DOHH2 (cell line): ENCODE results near the gene TSPAN5.
"Not testable (repeated sequence)": the region's sequence is repeated elsewhere in the genome, so short reads cannot be mapped to it uniquely, and the experiment has no call there.

ENCODE experiments used
- H3F3A ChIP-seq: fragments of 200-600 bp; sonication (generic), shearing (Covaris generic); 2 replicates; pipeline ENCODE4 v1.6.0; 2016; ENCODE audit warnings: antibody characterized with exemption, mild to moderate bottlenecking; ENCODE audit not compliant: control insufficient read depth, insufficient read depth
- H3K27ac ChIP-seq: fragments of 200-600 bp; sonication (generic); 2 replicates; pipeline ENCODE4 v1.5.1; 2014; ENCODE audit warnings: low read depth, mild to moderate bottlenecking, low read length, moderate library complexity
- H3K27me3 ChIP-seq: fragments of 200-600 bp; sonication (generic); 2 replicates; pipeline ENCODE4 v1.6.1; 2014; ENCODE audit warnings: mild to moderate bottlenecking, low read length, mixed read lengths; ENCODE audit not compliant: control insufficient read depth
- H3K36me3 ChIP-seq: fragments of 200-600 bp; sonication (generic); 2 replicates; pipeline ENCODE4 v1.6.1; 2014; ENCODE audit warnings: mild to moderate bottlenecking, low read length, moderate library complexity, mixed read lengths; ENCODE audit not compliant: control insufficient read depth
- H3K4me1 ChIP-seq: fragments of 200-600 bp; sonication (generic); 2 replicates; pipeline ENCODE4 v1.6.1; 2014; ENCODE audit warnings: mild to moderate bottlenecking, low read length, mixed read lengths; ENCODE audit not compliant: control insufficient read depth
- H3K4me2 ChIP-seq: fragments of 200-600 bp; sonication (generic); 2 replicates; pipeline ENCODE4 v1.6.0; 2014; ENCODE audit warnings: mild to moderate bottlenecking, low read length, moderate library complexity
- H3K4me3 ChIP-seq: fragments of 200-600 bp; sonication (generic); 2 replicates; pipeline ENCODE4 v1.5.1; 2014; ENCODE audit warnings: mild to moderate bottlenecking, low read length, mixed read lengths
- H3K79me2 ChIP-seq: fragments of 200-600 bp; sonication (generic); 2 replicates; pipeline ENCODE4 v1.6.1; 2014; ENCODE audit warnings: mild to moderate bottlenecking, low read length, mixed read lengths; ENCODE audit not compliant: control insufficient read depth
- H3K9me2 ChIP-seq: fragments of 200-600 bp; sonication (generic); replicated peaks from 2 replicates; pipeline ENCODE4 v1.6.1; 2014; ENCODE audit warnings: mild to moderate bottlenecking, low read length, mixed read lengths; ENCODE audit not compliant: control insufficient read depth
- H3K9me3 ChIP-seq: fragments of 200-600 bp; sonication (generic); 2 replicates; pipeline ENCODE4 v1.6.1; 2014; ENCODE audit warnings: antibody characterized with exemption, low read length, mixed read lengths; ENCODE audit not compliant: control insufficient read depth, insufficient read depth
- H4K20me1 ChIP-seq: fragments of 200-600 bp; sonication (generic); 2 replicates; pipeline ENCODE4 v1.6.0; 2014; ENCODE audit warnings: low read depth, mild to moderate bottlenecking, antibody characterized with exemption, low read length, moderate library complexity; ENCODE audit not compliant: control insufficient read depth, insufficient read depth
- EZH2phosphoT487 ChIP-seq: fragments of 200-600 bp; sonication (generic); IDR thresholded peaks from 2 replicates; pipeline ENCODE4 v1.6.1; 2017; ENCODE audit warnings: borderline replicate concordance, mild to moderate bottlenecking, antibody characterized with exemption, low read length, moderate library complexity, mixed read lengths
- TF ChIP-seq, protein P1 (sequence below): fragments of 200-600 bp; sonication (generic); IDR thresholded peaks from one replicate; pipeline ENCODE4 v1.5.1; 2014; ENCODE audit warnings: antibody characterized with exemption, mild to moderate bottlenecking, low read depth, low read length; ENCODE audit not compliant: poor library complexity, severe bottlenecking

TSPAN5 gene

DNA sequence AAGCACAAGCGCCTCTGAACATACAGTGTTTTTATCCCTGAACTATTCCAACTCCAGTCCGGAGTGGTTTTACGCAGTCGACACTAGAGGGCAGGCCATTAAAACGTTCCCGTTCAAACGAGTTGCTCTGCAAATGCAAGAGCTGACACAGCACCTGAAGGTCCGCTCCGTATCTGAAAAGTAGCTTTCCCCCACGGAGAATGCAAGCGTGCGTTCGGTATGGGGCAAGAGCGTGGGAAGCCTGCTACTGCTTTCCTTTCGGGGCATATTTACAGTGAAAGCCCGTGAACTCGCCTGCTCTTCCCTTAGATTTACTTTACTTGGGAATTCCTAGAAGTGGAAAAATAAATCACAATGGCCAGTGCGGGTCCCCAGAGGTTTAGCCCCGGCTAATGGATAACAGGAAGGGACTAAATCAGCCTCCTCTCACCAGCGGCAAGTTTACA is 190.8 kb downstream of the TSPAN5 start:
- TF ChIP-seq, protein P1, sequence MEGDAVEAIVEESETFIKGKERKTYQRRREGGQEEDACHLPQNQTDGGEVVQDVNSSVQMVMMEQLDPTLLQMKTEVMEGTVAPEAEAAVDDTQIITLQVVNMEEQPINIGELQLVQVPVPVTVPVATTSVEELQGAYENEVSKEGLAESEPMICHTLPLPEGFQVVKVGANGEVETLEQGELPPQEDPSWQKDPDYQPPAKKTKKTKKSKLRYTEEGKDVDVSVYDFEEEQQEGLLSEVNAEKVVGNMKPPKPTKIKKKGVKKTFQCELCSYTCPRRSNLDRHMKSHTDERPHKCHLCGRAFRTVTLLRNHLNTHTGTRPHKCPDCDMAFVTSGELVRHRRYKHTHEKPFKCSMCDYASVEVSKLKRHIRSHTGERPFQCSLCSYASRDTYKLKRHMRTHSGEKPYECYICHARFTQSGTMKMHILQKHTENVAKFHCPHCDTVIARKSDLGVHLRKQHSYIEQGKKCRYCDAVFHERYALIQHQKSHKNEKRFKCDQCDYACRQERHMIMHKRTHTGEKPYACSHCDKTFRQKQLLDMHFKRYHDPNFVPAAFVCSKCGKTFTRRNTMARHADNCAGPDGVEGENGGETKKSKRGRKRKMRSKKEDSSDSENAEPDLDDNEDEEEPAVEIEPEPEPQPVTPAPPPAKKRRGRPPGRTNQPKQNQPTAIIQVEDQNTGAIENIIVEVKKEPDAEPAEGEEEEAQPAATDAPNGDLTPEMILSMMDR, result peak; percentile 72
- TF ChIP-seq EZH2phosphoT487, result no peak
- H3K4me3 ChIP-seq, result 0 out of 2 replicates have a peak overlapping the region, but pooled peaks have one; percentile 15
- no peaks in the 10 kb centered on the region for H4K20me1 ChIP-seq
- H3K4me2 ChIP-seq, result peak overlapping the region; percentile 52
- H3K27ac ChIP-seq, result no peak overlapping the region
- H3K4me1 ChIP-seq, result 0 out of 2 replicates have a peak, but pooled peaks cover 4% of the 10 kb centered on the region
- H3K79me2 ChIP-seq, result no peaks in the 10 kb centered on the region
- no peaks in the 10 kb centered on the region for H3F3A ChIP-seq
- H3K9me2 ChIP-seq, result no peaks in the 10 kb centered on the region
- no peaks in the 10 kb centered on the region for H3K36me3 ChIP-seq
- peaks cover 18% of the 10 kb centered on the region for H3K27me3 ChIP-seq
- H3K9me3 ChIP-seq, result no peaks in the 10 kb centered on the region

DNA sequence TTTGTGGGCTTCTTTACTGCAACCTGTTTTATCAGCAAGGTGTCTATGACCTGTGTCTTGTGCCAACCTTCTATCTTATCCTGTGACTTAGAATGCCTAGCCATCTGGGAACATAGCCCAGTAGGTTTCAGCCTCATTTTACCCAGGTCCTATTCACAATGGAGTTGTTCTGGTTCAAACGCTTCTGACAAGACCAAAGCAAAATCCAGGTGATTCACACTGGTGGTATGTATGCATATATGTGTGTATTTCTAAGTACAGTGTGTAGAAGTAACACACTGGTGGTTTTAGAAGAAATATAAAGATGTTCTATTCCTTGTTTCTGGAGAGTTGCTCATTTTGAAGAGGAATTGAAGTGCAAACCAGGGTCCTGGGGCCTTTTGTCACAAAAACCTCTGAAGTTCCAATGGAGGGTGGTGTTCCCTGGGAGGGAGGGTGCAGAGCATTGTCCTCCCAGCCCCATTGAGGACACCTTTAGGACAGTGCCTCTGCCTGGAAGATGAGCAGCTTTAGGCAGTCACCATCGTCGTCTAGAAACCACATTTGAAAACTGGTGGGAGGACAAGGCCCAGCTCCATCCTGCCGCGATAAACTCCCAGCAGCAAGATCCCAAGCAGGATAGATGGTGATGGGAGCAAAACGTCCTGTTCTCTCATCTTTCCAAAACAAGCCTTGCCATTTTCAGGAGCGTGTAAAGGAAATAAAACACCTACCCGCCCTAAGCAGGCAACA is 191.4 kb downstream of the TSPAN5 start:
- no peak for TF ChIP-seq EZH2phosphoT487
- TF ChIP-seq, protein P1, result no peak
- no peaks in the 10 kb centered on the region for H3K79me2 ChIP-seq
- no peak overlapping the region for H3K27ac ChIP-seq
- no peaks in the 10 kb centered on the region for H3K9me3 ChIP-seq
- H4K20me1 ChIP-seq, result no peaks in the 10 kb centered on the region
- peaks cover 18% of the 10 kb centered on the region for H3K27me3 ChIP-seq
- H3K4me1 ChIP-seq, result 0 out of 2 replicates have a peak, but pooled peaks cover 4% of the 10 kb centered on the region
- no peaks in the 10 kb centered on the region for H3K9me2 ChIP-seq
- H3K4me2 ChIP-seq, result no peak overlapping the region
- H3F3A ChIP-seq, result no peaks in the 10 kb centered on the region
- H3K36me3 ChIP-seq, result no peaks in the 10 kb centered on the region
- no peak overlapping the region for H3K4me3 ChIP-seq

DNA sequence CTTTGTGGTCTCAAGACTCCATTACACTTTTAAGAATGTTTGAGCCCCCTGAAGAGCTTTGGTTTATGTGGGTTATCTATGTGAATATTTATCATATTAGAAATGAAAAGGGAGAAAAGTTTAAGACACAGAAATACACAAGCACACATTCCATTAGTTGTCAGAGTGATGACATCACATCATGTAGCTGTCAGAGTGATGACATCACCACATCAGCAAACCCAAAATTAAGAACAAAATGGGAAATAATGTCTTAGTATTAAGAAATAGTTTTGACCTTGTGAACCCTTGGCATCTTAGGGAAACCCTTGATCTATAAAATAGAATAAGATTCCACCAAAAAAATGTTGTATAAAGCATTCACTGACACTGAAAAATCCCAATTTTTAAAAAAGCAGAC is 195.9 kb downstream of the TSPAN5 start:
- H3K27me3 ChIP-seq, result no peaks in the 10 kb centered on the region
- H3K9me3 ChIP-seq, result no peaks in the 10 kb centered on the region
- H3K79me2 ChIP-seq, result no peaks in the 10 kb centered on the region
- no peaks in the 10 kb centered on the region for H3K9me2 ChIP-seq
- no peaks in the 10 kb centered on the region for H3K36me3 ChIP-seq
- TF ChIP-seq, protein P1, result no peak
- no peak for TF ChIP-seq EZH2phosphoT487
- no peaks in the 10 kb centered on the region for H4K20me1 ChIP-seq
- no peak overlapping the region for H3K4me3 ChIP-seq
- no peak overlapping the region for H3K4me2 ChIP-seq
- no peaks in the 10 kb centered on the region for H3F3A ChIP-seq
- H3K27ac ChIP-seq, result no peak overlapping the region
- H3K4me1 ChIP-seq, result no peaks in the 10 kb centered on the region

DNA sequence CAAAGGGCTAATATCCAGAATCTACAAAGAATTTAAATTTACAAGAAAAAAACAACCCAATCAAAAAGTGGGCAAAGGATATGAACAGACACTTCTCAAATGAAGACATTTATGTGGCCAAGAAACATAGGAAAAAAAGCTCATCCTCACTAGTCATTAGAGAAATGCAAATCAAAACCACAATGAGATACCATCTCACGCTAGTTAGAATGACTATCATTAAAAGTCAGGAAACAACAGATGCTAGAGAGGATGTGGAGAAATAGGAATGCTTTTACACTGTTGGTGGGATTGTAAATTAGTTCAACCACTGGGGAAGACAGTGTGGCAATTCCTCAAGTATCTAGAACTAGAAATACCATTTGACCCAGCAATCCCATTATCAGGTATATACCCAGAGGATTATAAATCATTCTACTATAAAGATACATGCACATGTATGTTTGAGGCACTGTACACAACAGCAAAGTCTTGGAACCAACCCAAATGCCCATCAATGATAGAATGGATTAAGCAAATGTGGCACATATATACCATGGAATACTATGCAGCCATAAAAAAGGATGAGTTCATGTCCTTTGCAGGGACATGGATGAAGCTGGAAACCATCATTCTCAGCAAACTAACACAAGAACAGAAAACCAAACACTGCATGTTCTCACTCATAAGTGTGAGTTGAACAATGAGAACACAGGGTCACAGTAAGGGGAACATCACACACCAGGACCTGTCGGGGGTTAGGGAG is 197.1 kb downstream of the TSPAN5 start:
- H3F3A ChIP-seq, result not testable (repeated sequence)

DNA sequence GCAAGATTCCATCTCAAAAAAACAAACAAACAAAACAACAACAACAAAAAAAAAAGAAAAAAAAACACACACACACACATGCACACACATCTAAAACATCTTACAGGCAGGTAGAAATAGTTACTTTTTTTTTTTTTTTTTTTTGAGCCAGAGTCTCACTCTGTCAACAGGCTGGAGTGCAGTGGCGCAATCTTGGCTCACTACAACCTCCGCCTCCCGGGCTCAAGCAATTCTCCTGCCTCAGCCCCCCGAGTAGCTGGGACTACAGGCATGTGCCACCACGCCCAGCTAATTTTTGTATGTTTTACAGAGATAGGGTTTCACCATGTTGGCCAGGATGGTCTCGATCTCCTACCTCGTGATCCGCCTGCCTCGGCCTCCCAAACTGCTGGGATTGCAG is 201.0 kb downstream of the TSPAN5 start:
- H3K9me2 ChIP-seq, H3K4me1 ChIP-seq, H3K9me3 ChIP-seq, H3K79me2 ChIP-seq, H3K36me3 ChIP-seq, H3F3A ChIP-seq, H3K27me3 ChIP-seq, H4K20me1 ChIP-seq, H3K4me2 ChIP-seq, H3K4me3 ChIP-seq, H3K27ac ChIP-seq: not testable (repeated sequence)

More for the DNA sequence above, 197.1 kb downstream of the TSPAN5 start:
- H3K36me3 ChIP-seq, H3K27ac ChIP-seq, H4K20me1 ChIP-seq, H3K4me3 ChIP-seq, H3K9me3 ChIP-seq, H3K27me3 ChIP-seq, H3K79me2 ChIP-seq, H3K9me2 ChIP-seq, H3K4me2 ChIP-seq, H3K4me1 ChIP-seq: not testable (repeated sequence)
